WTC11 (cell line): ENCODE results near the gene PFKP. TPM values are rescaled to one million over a fixed set of nuclear protein-coding genes. Genes with fewer than 3 reads are reported as not detected.

Source experiments
- ATAC-seq: fragments of 200-7000 bp; cut with Tn5 transposase; 2 replicates; pipeline ENCODE4 v1.10.0; 2021; ENCODE audit warnings: mild to moderate bottlenecking, moderate library complexity
- CTCF ChIA-PET: fragments of 300-600 bp; sonication (Branson Sonifier 250); formaldehyde crosslinking; loops from one replicate; lab custom pipeline; 2021; ENCODE audit warnings: antibody characterized with exemption; lab: Charles Lee
- POLR2A ChIA-PET: fragments of 350-600 bp; sonication (Branson Sonifier 250); formaldehyde crosslinking; loops from one replicate; lab custom pipeline; 2021; ENCODE audit warnings: antibody characterized with exemption; lab: Charles Lee
- DNase-seq: peaks from one replicate; pipeline ENCODE4 v3.0.0; 2021; ENCODE audit warnings: low spot score
- H3K27ac Mint-ChIP-seq: 2 replicates; pipeline ENCODE4 v1.8.0; 2021; ENCODE audit warnings: mixed read lengths
- H3K27me3 Mint-ChIP-seq: 2 replicates; pipeline ENCODE4 v1.8.0; 2021; ENCODE audit warnings: low read depth, mild to moderate bottlenecking, moderate library complexity, mixed read lengths
- H3K36me3 Mint-ChIP-seq: 2 replicates; pipeline ENCODE4 v1.8.0; 2021; ENCODE audit warnings: mixed read lengths
- H3K4me1 Mint-ChIP-seq: 2 replicates; pipeline ENCODE4 v1.8.0; 2022; ENCODE audit warnings: mixed read lengths
- H3K4me3 Mint-ChIP-seq: 2 replicates; pipeline ENCODE4 v1.8.0; 2021; ENCODE audit warnings: mild to moderate bottlenecking, moderate library complexity, mixed read lengths
- H3K9me3 Mint-ChIP-seq: 2 replicates; pipeline ENCODE4 v1.8.0; 2021; ENCODE audit warnings: mixed read lengths
- AFF4 ChIP-seq: sonication (generic); formaldehyde crosslinking; IDR thresholded peaks from 2 replicates; pipeline ENCODE4 v1.8.1; 2023; ENCODE audit warnings: mild to moderate bottlenecking, missing genetic modification reagents, borderline replicate concordance
- ARID4B ChIP-seq: sonication (generic); formaldehyde crosslinking; IDR thresholded peaks from 2 replicates; pipeline ENCODE4 v1.8.0; 2023; ENCODE audit warnings: missing genetic modification reagents, mild to moderate bottlenecking, borderline replicate concordance
- CDX4 ChIP-seq: fragments of 250-450 bp; sonication (Bioruptor Pico); IDR thresholded peaks from 2 replicates; pipeline ENCODE4 v1.9.0; 2021; ENCODE audit warnings: moderate library complexity, mild to moderate bottlenecking, inconsistent platforms, borderline replicate concordance
- CREM ChIP-seq: sonication (generic); formaldehyde crosslinking; IDR thresholded peaks from 2 replicates; pipeline ENCODE4 v1.8.1; 2022; ENCODE audit warnings: mild to moderate bottlenecking, missing genetic modification reagents, moderate library complexity
- ELF4 ChIP-seq: sonication (generic); formaldehyde crosslinking; IDR thresholded peaks from 2 replicates; pipeline ENCODE4 v1.8.1; 2022; ENCODE audit warnings: low read depth, mild to moderate bottlenecking, moderate library complexity, missing genetic modification reagents
- ESRRA ChIP-seq: sonication (generic); formaldehyde crosslinking; IDR thresholded peaks from 2 replicates; pipeline ENCODE4 v1.8.1; 2022; ENCODE audit warnings: mild to moderate bottlenecking, missing genetic modification reagents, borderline replicate concordance
- ETV6 ChIP-seq: sonication (generic); formaldehyde crosslinking; IDR thresholded peaks from 2 replicates; pipeline ENCODE4 v1.8.1; 2022; ENCODE audit warnings: mild to moderate bottlenecking, missing genetic modification reagents
- GTF2I ChIP-seq: fragments of 250-450 bp; sonication (Bioruptor Pico); conservative IDR thresholded peaks from 2 replicates; pipeline ENCODE4 v1.4.0; 2021; ENCODE audit warnings: mild to moderate bottlenecking
- IRF1 ChIP-seq: sonication (generic); formaldehyde crosslinking; IDR thresholded peaks from 2 replicates; pipeline ENCODE4 v1.8.0; 2023; ENCODE audit warnings: missing genetic modification reagents
- STAT6 ChIP-seq: sonication (generic); formaldehyde crosslinking; conservative IDR thresholded peaks from 2 replicates; pipeline ENCODE4 v1.8.1; 2023; ENCODE audit warnings: mild to moderate bottlenecking, low read depth, missing genetic modification reagents, moderate library complexity
- ZNF416 ChIP-seq: fragments of 250-450 bp; sonication (Bioruptor Pico); IDR thresholded peaks from 2 replicates; pipeline ENCODE4 v1.9.0; 2021; ENCODE audit warnings: mild to moderate bottlenecking, inconsistent platforms
- ZNF423 ChIP-seq: fragments of 250-450 bp; sonication (Bioruptor Pico); IDR thresholded peaks from 2 replicates; pipeline ENCODE4 v2.1.2; 2022; ENCODE audit warnings: mild to moderate bottlenecking, moderate library complexity
- ZNF671 ChIP-seq: fragments of 250-450 bp; sonication (Bioruptor Pico); IDR thresholded peaks from 2 replicates; pipeline ENCODE4 v1.8.0; 2021; ENCODE audit warnings: mild to moderate bottlenecking
- ZSCAN18 ChIP-seq: fragments of 250-450 bp; sonication (Bioruptor Pico); IDR thresholded peaks from 2 replicates; pipeline ENCODE4 v2.1.2; 2022; ENCODE audit warnings: mild to moderate bottlenecking, moderate library complexity
- total RNA-seq: library from RNA; stranded (reverse); gene quantifications from 3 replicates; pipeline ENCODE4 v1.2.3, GENCODE V29; 2021

PFKP gene
- total RNA-seq, 1 experiment from 2014 or later, result 127 TPM

- TF ChIP-seq ARID4B (CRISPR knock-in tag) (no peak), GTF2I (CRISPR knock-in tag) (no peak), CDX4 (CRISPR knock-in tag) (no peak), ZNF671 (CRISPR knock-in tag) (no peak), ETV6 (CRISPR knock-in tag) (no peak), ZNF416 (CRISPR knock-in tag) (no peak), CREM (CRISPR knock-in tag) (no peak), IRF1 (CRISPR knock-in tag) (no peak)
These were observed 76.6 kb downstream of the PFKP start (continued) for GRCh38 chr10:3143791-3144434.

GRCh38 chr10:3145366-3145765, 78.0 kb downstream of the PFKP start:
- ChIA-PET POLR2A (no interaction called here), CTCF (no interaction called here)
- TF ChIP-seq ZSCAN18 (CRISPR knock-in tag) (no peak), STAT6 (CRISPR knock-in tag) (no peak), CDX4 (CRISPR knock-in tag) (no peak), ELF4 (no peak), AFF4 (no peak), ESRRA (CRISPR knock-in tag) (no peak), ZNF423 (CRISPR knock-in tag) (no peak)
- Mint-ChIP-seq H3K9me3 (no peaks in the 10 kb centered on the region), H3K4me3 (no peak overlapping the region), H3K27ac (no peak overlapping the region), H3K36me3 (peaks cover 48% of the 10 kb centered on the region), H3K4me1 (no peaks in the 10 kb centered on the region), H3K27me3 (no peaks in the 10 kb centered on the region)
- ATAC-seq (no peak), DNase-seq (no peak)
